HEK293T (cell line): ENCODE measurements around the gene PCDHGA7.

Experiments used
- CTCF ChIA-PET: fragments of 350-600 bp; formaldehyde crosslinking; extraction: SDS; loops from one replicate; lab custom pipeline; 2021; ENCODE audit warnings: antibody characterized with exemption, inconsistent platforms; lab: Yijun Ruan, JAX
- POLR2A ChIA-PET: fragments of 350-600 bp; formaldehyde crosslinking; extraction: SDS; loops from one replicate; lab custom pipeline; 2020; ENCODE audit warnings: antibody characterized with exemption, inconsistent platforms; lab: Yijun Ruan, JAX
- DNase-seq: peaks from one replicate; pipeline ENCODE4 v3.0.0; 2012; ENCODE audit warnings: mixed read lengths; ENCODE audit errors: extremely low spot score
- ARNT ChIP-seq: fragments of 450-650 bp; IDR thresholded peaks from 2 replicates; pipeline ENCODE4 v1.6.1; 2017; ENCODE audit warnings: mild to moderate bottlenecking
- BHLHE40 ChIP-seq: fragments of 450-650 bp; IDR thresholded peaks from 2 replicates; pipeline ENCODE4 v1.6.1; 2016; ENCODE audit warnings: mild to moderate bottlenecking, moderate library complexity, borderline replicate concordance
- CTBP1 ChIP-seq: fragments of 450-650 bp; IDR thresholded peaks from 2 replicates; pipeline ENCODE4 v1.6.1; 2016; ENCODE audit warnings: borderline replicate concordance
- ELF4 ChIP-seq: fragments of 450-650 bp; IDR thresholded peaks from 2 replicates; pipeline ENCODE4 v1.6.1; 2017; ENCODE audit warnings: antibody characterized with exemption
- FOXA1 ChIP-seq: fragments of 450-650 bp; IDR thresholded peaks from 2 replicates; pipeline ENCODE4 v1.6.1; 2016; ENCODE audit warnings: mild to moderate bottlenecking
- FOXK2 ChIP-seq: fragments of 450-650 bp; IDR thresholded peaks from 2 replicates; pipeline ENCODE4 v1.6.1; 2016; ENCODE audit warnings: mild to moderate bottlenecking
- FOXM1 ChIP-seq: fragments of 450-650 bp; IDR thresholded peaks from 2 replicates; pipeline ENCODE4 v1.6.1; 2017; ENCODE audit warnings: mild to moderate bottlenecking, borderline replicate concordance
- HDGF ChIP-seq: fragments of 450-650 bp; IDR thresholded peaks from 2 replicates; pipeline ENCODE4 v1.6.1; 2017; ENCODE audit warnings: antibody characterized with exemption, borderline replicate concordance
- L3MBTL2 ChIP-seq: fragments of 450-650 bp; conservative IDR thresholded peaks from 2 replicates; pipeline ENCODE4 v1.6.1; 2016; ENCODE audit warnings: mild to moderate bottlenecking
- LEF1 ChIP-seq: fragments of 450-650 bp; IDR thresholded peaks from 2 replicates; pipeline ENCODE4 v1.6.1; 2017; ENCODE audit warnings: mild to moderate bottlenecking, borderline replicate concordance
- NFRKB ChIP-seq: fragments of 450-650 bp; IDR thresholded peaks from 2 replicates; pipeline ENCODE4 v1.6.1; 2016; ENCODE audit warnings: mild to moderate bottlenecking, moderate library complexity
- SP1 ChIP-seq: fragments of 450-650 bp; IDR thresholded peaks from 2 replicates; pipeline ENCODE4 v1.6.1; 2017
- SUZ12 ChIP-seq: fragments of 450-650 bp; IDR thresholded peaks from 2 replicates; pipeline ENCODE4 v1.6.1; 2016; ENCODE audit warnings: mild to moderate bottlenecking
- TARDBP ChIP-seq: fragments of 450-650 bp; IDR thresholded peaks from 2 replicates; pipeline ENCODE4 v1.6.1; 2016
- ZNF384 ChIP-seq: fragments of 450-650 bp; IDR thresholded peaks from 2 replicates; pipeline ENCODE4 v1.6.1; 2016
- TF ChIP-seq, protein P1 (sequence below): fragments of 450-650 bp; IDR thresholded peaks from 2 replicates; pipeline ENCODE4 v1.6.1; 2016

PCDHGA7 gene

DNA sequence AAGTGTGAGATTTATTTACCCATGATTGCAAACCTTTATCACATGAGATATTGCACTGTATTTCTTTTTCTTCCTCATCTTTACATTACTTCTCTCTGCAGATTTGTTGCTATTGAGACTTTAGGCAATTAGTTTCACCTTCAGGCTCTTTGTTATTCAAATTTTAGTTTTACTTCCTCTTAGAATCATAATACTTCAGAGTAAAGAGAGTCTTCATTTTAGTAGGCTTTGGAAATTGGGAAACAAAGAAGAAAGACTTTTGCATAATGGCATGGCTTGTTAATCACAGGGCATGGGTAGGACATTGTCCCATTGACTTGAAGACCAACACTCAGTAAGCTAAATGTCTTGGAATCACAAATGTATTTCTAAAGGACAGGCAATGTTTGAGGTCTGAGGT, 19.8 kb upstream of the PCDHGA7 start:
- CTCF ChIA-PET = no interaction called here
- no peak for DNase-seq
- POLR2A ChIA-PET = no interaction called here
- no peak for TF ChIP-seq ARNT
- TF ChIP-seq TARDBP = no peak
- no peak for TF ChIP-seq ELF4
- no peak for TF ChIP-seq NFRKB
- TF ChIP-seq HDGF = no peak
- TF ChIP-seq CTBP1 = no peak
- no peak for TF ChIP-seq SUZ12
- no peak for TF ChIP-seq SP1
- no peak for TF ChIP-seq L3MBTL2
- no peak for TF ChIP-seq FOXM1
- no peak for TF ChIP-seq FOXK2
- TF ChIP-seq, protein P1, sequence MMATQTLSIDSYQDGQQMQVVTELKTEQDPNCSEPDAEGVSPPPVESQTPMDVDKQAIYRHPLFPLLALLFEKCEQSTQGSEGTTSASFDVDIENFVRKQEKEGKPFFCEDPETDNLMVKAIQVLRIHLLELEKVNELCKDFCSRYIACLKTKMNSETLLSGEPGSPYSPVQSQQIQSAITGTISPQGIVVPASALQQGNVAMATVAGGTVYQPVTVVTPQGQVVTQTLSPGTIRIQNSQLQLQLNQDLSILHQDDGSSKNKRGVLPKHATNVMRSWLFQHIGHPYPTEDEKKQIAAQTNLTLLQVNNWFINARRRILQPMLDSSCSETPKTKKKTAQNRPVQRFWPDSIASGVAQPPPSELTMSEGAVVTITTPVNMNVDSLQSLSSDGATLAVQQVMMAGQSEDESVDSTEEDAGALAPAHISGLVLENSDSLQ = no peak
- TF ChIP-seq LEF1 = no peak
- TF ChIP-seq ZNF384 = no peak
- no peak for TF ChIP-seq BHLHE40
- no peak for TF ChIP-seq FOXA1

- DNase-seq = no peak
- TF ChIP-seq FOXK2 (no peak), ELF4 (no peak), SP1 (no peak), TARDBP (no peak), LEF1 (no peak), NFRKB (no peak), CTBP1 (no peak), ARNT (no peak), FOXM1 (no peak), FOXA1 (no peak), SUZ12 (no peak), BHLHE40 (no peak), ZNF384 (no peak)
- TF ChIP-seq, protein P1 = no peak
- POLR2A ChIA-PET = no interaction called here
- CTCF ChIA-PET = interaction anchor here (0.6 kb wide), 1 partner anchor 44 kb away, joined by 3 read pairs; no protein-coding TSS in a partner anchor
Observed at GRCh38 chr5:141363952-141364660, 18.4 kb upstream of the PCDHGA7 start, which contains the start of gene PCDHGA5. Gene PCDHGA5, plus strand, starts transcription at chr5:141364162. Its CDS starts 169 bp downstream, at chr5:141364331.

GRCh38 chr5:141366016-141366896, 16.3 kb upstream of the PCDHGA7 start:
- ChIA-PET CTCF (no interaction called here), POLR2A (no interaction called here)
- no peak for DNase-seq
- no peak for TF ChIP-seq FOXA1
- no peak for TF ChIP-seq ZNF384
- no peak for TF ChIP-seq FOXM1
- no peak for TF ChIP-seq SUZ12
- TF ChIP-seq FOXK2 = no peak
- no peak for TF ChIP-seq ARNT
- no peak for TF ChIP-seq NFRKB
- TF ChIP-seq L3MBTL2 = no peak
- no peak for TF ChIP-seq CTBP1
- no peak for TF ChIP-seq TARDBP
- TF ChIP-seq ELF4 = no peak
- TF ChIP-seq, protein P1 = no peak
- no peak for TF ChIP-seq BHLHE40
- no peak for TF ChIP-seq SP1
- no peak for TF ChIP-seq LEF1
- no peak for TF ChIP-seq HDGF

- TF ChIP-seq BHLHE40 (no peak), TARDBP (no peak), FOXK2 (no peak), HDGF (no peak), ELF4 (no peak), LEF1 (no peak)
- TF ChIP-seq, protein P1 = no peak
- ChIA-PET CTCF (interaction anchor here (0.6 to 1.7 kb wide), 4 partner anchors 51 to 194 kb away, joined by 3 to 6 read pairs (median 4); partner anchors contain the start of gene PCDHGA11), POLR2A (no interaction called here)
- peak; percentile 48 for DNase-seq
Observed at GRCh38 chr5:141369994-141370848, 12.3 kb upstream of the PCDHGA7 start, which contains the start of gene PCDHGB3. Gene PCDHGB3, plus strand, starts transcription at chr5:141370242. Its CDS starts 153 bp downstream, at chr5:141370395.
